Stimulated activated CD4-positive, alpha-beta T cell treated with anti-CD3 and anti-CD28 coated beads, Interleukin-15, amount 100 ng/mL, for 1 hour (primary cell): ENCODE measurements around the gene PRRT1B.

ENCODE experiments used
- DNase-seq, 2 donors: peaks; one replicate each; pipeline ENCODE4 v3.0.0-alpha.2; 2020; ENCODE audit warnings: low read depth in 1 of 2, low spot score in 1 of 2

PRRT1B gene

DNA sequence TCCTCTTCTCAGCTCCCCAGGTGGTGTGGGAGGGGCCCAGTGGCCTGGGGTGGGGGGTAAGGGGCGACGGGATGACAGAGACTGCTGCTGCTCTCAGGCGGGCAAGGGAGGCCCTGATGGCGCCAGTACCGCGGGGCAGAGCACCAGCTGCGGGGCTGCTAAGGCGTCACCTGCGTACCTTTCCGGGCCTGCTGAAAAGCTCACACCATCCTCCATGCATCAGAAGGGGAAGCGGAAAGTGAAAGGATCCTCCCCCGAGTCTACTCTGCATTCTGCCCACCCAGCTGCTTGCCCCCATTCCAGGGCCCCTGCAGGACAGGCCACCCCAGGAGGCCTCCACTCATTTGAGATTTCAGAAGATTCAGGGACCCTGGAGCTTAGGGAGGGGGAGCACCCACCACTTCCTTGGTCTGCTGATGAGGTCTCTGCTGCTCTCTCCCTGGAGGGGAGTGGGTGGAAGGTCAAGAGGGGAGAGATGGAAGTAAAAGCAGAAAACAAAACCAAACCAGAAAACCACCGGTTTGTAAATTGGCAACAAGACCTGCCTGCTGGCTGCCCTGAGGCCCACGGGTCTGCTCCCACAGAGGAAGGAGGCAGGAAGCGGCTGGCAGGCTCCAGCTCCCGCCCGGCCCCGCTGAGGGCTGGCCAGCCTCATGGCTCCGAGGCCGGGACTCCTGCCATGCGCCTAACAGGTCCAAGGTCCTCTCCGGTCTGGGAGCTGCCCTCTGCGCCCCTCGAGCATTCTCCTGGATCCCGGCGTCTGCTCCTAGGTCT, 33.6 kb downstream of the PRRT1B start:
- DNase-seq, result peak in 1 of 2 donors; percentile 24

GRCh38 chr9:131579789-131580211, 34.5 kb downstream of the PRRT1B start:
- DNase-seq, result no peak

DNA sequence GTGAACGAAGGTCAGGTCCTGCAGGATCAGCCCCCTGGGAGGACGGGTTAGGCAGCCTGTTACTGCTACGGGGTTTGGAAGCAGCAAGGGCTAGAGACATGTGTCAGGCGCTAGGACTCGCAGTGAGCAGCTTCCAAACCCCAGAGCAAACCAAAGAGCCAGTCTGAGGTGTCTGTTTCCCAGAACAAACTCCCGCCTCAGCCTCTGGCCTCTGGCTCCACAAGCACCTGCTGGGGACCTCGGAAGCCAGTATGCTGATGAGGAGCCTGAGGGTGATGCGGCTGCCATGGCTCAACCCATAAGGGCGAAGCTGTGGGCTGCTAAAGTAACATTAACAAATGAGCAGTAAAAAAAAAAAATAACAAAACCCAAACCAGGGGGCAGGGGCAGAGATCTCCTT, 35.0 kb downstream of the PRRT1B start:
- DNase-seq, result no peak

DNA sequence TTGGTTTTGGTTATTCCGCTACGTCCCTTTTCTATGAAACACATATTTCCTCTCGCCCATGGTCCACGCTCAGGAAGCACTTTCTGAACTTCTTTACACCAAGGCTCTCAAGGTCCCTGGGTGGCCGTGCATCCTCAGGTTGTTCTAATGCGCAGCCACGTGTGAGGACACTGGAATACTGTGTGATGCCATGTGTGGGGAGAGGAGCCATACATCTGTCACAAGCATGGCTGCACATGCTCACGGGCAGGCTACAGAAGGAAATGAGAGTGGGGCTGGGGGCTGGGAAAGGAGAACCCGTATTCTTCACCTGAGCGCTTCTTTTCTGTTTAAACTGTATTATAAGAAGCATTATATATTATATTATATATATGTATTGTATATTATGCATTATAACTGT, 36.7 kb downstream of the PRRT1B start:
- no peak for DNase-seq

GRCh38 chr9:131582466-131583336, 37.4 kb downstream of the PRRT1B start:
- DNase-seq, result no peak

DNA sequence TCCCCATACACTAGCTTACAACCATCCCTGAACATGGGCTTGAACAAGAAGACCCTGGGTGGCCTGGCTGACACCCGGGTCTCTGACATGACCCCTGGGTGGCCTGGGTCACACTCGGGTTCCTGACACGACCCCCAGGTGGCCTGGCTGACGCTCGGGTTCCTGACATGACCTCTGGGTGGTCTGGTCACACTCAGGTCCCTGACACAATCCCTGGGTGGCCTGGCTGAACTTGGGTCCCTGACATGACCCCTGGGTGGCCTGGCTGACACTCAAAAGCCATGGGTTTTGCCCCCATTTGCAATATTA, 38.0 kb downstream of the PRRT1B start:
- no peak for DNase-seq

- DNase-seq, result no peak
These were observed 38.7 kb downstream of the PRRT1B start for GRCh38 chr9:131583836-131584555.

GRCh38 chr9:131584858-131585257, 39.5 kb downstream of the PRRT1B start:
- no peak for DNase-seq

DNA sequence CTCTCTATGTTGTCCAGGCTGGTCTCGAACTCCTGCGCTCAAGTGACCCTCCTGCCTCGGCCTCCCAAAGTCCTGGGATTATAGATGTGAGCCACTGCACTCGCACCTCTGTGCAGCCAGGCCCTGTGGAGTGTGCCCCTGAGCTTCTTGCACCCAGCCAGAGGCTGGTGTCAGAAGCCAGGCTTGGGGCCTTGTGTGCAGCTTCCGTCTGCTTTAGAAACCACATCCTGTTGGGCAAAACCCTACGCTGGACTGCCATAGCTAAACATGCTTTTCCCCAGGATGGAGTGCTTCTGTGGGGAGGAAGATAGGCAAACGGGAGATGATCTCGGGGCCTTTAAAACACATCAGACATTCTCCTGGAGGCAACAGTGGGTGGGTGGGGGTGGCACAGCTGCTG, 40.1 kb downstream of the PRRT1B start:
- no peak for DNase-seq

DNA sequence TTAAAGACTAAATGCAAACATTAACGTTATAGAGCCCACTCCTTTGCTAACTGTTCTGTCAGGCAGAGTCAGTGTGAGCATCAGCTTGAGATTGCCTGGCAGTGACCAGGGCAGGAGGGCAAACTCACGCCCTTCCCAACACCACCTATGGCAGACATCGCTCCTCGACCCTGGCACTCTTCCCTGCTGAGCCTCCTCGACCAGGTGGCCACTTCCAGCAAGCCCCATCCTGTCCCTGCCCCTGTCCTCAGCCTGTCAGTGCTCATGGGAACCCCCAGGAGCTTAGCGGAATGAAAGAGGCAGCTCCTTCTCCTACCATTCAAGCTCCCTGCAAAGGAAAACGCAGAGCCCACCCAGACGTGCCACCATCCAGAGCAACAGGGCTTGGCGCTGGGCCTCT, 42.0 kb downstream of the PRRT1B start:
- no peak for DNase-seq

DNA sequence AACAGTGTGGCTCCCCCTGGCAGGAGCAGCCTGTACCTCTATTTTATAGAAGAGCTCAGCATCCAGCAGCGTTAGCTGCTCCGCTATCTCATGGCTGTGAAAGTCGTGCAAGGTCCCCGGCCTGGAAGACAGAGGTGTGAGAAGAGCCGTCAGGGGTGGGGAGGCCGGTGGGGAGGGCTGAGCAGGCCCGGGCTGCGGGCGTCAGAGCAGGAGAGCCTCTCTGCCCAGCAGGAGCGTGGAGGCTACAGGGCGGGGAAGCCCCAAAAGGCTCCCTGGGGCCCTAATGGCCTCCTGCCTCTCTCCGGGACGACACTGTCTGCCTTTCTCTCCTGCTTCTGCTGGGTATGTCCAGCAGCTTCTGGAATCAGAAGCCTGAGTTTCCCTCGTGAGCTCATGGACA, 42.6 kb downstream of the PRRT1B start:
- no peak for DNase-seq

DNA sequence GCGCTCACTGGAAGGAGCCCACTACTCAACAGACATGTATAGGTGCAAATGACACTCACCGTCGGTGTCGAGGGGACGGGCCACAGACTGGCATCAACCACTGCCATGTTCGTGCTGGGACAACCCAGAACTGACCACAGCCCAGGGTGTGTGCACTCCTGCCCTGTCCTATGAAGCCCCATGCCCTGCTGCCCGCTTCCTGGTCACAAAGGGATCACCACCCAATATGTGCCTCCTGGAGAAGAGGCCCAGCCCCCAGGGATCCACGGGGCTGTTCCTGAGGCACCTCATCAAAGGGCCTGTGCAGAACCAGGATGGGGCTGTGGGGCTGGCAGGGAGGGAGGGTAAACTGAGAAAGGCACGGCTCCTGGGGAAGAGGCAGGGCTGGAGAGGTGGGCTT, 43.1 kb downstream of the PRRT1B start:
- DNase-seq, result no peak

DNA sequence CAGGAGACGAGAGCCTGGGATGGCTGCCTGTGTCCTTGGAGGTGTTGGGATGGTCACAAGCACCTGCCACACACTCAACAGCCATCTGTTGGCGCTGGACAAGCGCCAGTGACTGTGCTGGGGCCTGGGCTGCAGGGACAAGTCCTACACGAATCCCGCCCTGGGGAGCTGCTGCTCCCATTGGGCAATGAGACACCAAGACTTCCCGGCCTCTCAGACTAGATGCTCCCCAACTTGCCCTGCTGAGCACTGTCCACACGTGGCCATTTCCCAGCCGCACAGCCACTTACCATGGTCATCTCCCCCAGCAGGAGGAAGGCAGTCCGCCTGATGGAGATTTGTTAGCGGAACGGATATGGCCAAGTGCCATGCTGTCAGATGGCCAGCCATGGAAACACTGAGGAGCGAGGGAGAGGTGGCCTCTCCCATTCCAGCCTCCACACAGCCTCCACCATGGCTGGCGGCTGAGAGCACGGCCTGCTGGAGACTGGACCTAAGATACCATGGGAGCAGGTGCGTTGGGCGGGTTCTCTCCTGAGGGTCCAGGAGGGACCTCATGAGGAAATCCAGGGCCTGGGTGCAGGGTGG, 43.9 kb downstream of the PRRT1B start:
- DNase-seq, result no peak

GRCh38 chr9:131589993-131590392, 44.7 kb downstream of the PRRT1B start:
- DNase-seq, result no peak

DNA sequence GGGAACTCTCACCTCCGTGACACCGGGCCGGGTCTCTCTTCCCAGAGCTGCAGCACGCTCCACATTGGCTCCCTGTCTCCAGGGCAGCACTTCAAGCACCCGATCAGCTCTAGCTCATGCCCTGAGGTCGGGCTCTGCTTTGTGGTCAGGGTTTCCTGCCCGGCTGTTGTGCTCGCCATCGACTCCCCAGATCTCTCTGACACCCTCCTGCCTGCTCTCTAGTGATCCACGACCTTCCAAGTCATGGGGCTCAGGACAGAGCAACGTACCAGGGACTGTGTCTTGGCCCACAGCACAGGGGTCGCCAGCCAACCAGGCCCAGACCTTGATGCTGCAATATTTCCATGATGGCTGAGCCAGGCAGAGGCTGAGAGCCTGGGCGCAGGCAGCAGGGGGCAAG, 45.1 kb downstream of the PRRT1B start:
- no peak for DNase-seq

- peak; percentile 53 to 69 for DNase-seq
These were observed 45.9 kb downstream of the PRRT1B start for GRCh38 chr9:131590907-131591844.

DNA sequence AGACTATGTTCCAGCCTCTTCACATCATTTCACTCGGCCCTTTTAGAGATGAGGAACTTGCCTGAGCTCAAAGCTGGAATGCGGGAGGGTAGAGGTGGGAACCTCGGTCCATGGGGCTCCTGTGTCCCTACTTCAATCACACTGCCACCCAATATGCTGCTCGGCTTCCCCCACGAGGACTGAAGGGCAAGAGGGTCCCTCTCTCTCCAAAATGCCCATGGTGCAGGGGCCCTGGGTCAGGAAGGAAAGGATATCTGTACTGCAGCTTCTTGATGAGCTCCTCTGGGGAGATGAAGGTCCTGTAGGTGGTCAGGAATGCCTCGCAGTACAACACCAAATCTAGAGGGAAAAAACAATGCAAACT, 46.5 kb downstream of the PRRT1B start:
- no peak for DNase-seq

DNA sequence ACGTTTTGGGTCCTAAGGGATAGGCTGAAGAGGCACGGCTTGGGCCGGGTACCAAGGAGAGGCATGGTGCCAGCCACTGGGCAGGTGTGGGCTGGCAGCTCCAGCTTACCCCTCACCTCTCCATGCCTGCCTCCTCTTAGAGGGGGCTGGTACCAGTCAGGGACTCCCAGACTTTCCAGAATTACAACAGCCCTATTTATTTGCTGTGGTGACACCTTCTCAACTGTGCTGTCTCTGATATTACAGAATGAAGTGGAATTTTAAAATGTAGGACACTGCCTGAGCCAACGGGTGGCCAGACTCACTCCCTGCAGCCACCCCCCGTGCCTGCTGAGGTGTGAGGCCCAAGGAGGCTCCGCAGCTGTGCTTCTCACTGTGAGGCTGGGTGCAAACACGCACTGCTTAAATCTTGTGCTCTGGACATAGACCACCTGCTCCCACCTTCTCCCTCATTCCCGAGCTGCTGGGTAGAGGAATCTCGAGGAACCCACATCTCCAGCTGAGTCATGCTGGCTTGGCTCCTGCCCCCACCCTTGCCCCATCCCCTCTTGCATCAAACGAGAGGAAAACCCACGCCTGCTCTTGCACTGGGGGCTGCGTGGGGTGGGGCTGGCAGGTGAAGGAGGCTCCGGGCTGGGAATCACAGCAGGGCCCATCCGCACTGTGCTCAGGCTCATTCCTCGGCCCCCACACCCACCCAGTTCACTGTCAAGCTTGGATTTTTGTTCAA, 47.9 kb downstream of the PRRT1B start:
- DNase-seq, result no peak

DNA sequence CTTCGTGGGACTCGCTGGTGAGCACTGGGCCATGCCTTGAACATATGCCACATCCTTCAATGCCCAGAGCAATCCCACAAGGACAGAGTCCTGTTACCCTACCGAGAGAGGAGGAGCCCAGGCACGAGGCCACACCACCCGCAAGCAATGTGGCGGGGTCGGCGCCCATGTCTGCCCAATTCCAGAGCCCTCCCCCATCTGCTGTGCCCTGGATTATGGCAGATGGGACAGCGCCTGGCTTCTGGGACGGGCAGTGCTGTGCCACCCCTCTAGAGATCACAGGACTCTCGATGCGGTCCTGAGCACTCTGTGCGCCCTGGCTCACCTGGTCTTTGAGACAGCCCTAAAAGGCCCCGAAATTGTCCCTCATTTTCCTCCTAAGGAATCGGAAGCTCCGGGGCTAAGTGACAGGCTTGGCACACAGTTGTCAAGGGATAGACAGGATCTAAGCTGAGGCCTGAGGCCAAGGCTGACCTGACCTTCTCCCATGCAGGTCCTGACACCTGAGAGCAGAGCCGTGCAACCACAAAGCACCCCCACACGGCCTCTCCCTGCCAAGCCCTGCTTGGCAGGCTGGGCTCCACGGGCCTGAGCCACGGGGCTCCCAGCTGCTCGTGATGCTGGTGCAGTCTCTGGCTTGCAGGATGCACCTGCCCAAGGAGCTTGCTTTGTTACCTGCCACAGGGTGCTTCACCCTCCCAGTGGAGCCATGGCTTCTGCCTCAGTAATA, 48.8 kb downstream of the PRRT1B start:
- no peak for DNase-seq
